HCT116 (cell line): ENCODE results near the gene ZNF423.

Source experiments
- CEBPB ChIP-seq: IDR thresholded peaks from 2 replicates; pipeline ENCODE4 v1.6.1; 2012; ENCODE audit warnings: low read depth
- CTCF ChIP-seq, 3 experiments: fragments of 200-600 bp in 1 of 3; sonication (generic) in 1 of 3; IDR thresholded peaks in 2 of 3; conservative IDR thresholded peaks in 1 of 3; 2 replicates each; pipeline ENCODE4 v1.5.1; 2012 to 2017; ENCODE audit warnings: low read depth in 2 of 3, low read length in 2 of 3, antibody characterized with exemption in 1 of 3, borderline replicate concordance in 1 of 3, control low read depth in 1 of 3, mild to moderate bottlenecking in 1 of 3, mixed read lengths in 1 of 3, mixed run types in 1 of 3, moderate library complexity in 1 of 3; ENCODE audit not compliant: insufficient read depth in 1 of 3
- EZH2 ChIP-seq: fragments of 200-600 bp; sonication (generic); IDR thresholded peaks from 2 replicates; pipeline ENCODE4 v1.6.1; 2017; ENCODE audit warnings: antibody characterized with exemption, mixed run types
- EZH2phosphoT487 ChIP-seq: fragments of 200-600 bp; IDR thresholded peaks from 2 replicates; pipeline ENCODE4 v1.6.1; 2018; ENCODE audit warnings: antibody characterized with exemption, borderline replicate concordance
- MAX ChIP-seq: IDR thresholded peaks from 2 replicates; pipeline ENCODE4 v1.6.1; 2012
- POLR2A ChIP-seq: IDR thresholded peaks from 2 replicates; pipeline ENCODE4 v1.7.0; 2011; ENCODE audit warnings: borderline replicate concordance; ENCODE audit not compliant: insufficient read depth, insufficient read length; ENCODE audit errors: extremely low read depth
- POLR2AphosphoS5 ChIP-seq: IDR thresholded peaks from 2 replicates; pipeline ENCODE4 v1.6.1; 2011; ENCODE audit warnings: mild to moderate bottlenecking, low read depth, low read length, moderate library complexity
- RAD21 ChIP-seq: IDR thresholded peaks from 2 replicates; pipeline ENCODE4 v1.6.1; 2012; ENCODE audit warnings: low read depth, mild to moderate bottlenecking
- REST ChIP-seq: IDR thresholded peaks from 2 replicates; pipeline ENCODE4 v1.6.1; 2012; ENCODE audit warnings: low read depth
- SP1 ChIP-seq: IDR thresholded peaks from 2 replicates; pipeline ENCODE4 v1.6.1; 2012; ENCODE audit warnings: low read depth
- ZFX ChIP-seq: fragments of 450-650 bp; IDR thresholded peaks from 2 replicates; pipeline ENCODE4 v1.6.1; 2017

- TF ChIP-seq CTCF (IDR thresholded peaks at IDR 0.05 in 2 of 3, conservative IDR thresholded peaks at IDR 0.05 in 1 of 3; ENCODE audit: borderline replicate concordance in 1 of 3, insufficient read depth in 1 of 3, low read depth in 2 of 3, low read length in 2 of 3) (no peak), SP1 (no peak), EZH2phosphoT487 (no peak), EZH2 (no peak), RAD21 (no peak), REST (no peak), CEBPB (no peak), POLR2A (no peak), MAX (no peak), POLR2AphosphoS5 (no peak), ZFX (no peak)
Measured at GRCh38 chr16:49503256-49504022, 352.5 kb downstream of the ZNF423 start.
